ENCODE measurements around the gene ARVCF. TPM values are rescaled to one million over a fixed set of nuclear protein-coding genes. Genes with fewer than 3 reads are reported as not detected.

ARVCF gene
- total and polyA plus RNA-seq, 9 of the 15 experiments (the other 6 are each of a cell fraction or from before 2014, with no cell fraction given): 0.03 to 97.4 (median 15.6) TPM

- no peak for TF ChIP-seq CEBPG (CRISPR knock-in tag; IDR thresholded peaks at IDR 0.05)
- peak in 1 of 2 experiments; percentile 57; a peak in 1 of 4 replicates for TF ChIP-seq CEBPG (tag; conservative IDR thresholded peaks at IDR 0.05 in 1 of 2, IDR thresholded peaks at IDR 0.05 in 1 of 2)
- peak; percentile 82 to 88 for TF ChIP-seq MAZ (CRISPR knock-in tag; conservative IDR thresholded peaks at IDR 0.05 in 1 of 2, IDR thresholded peaks at IDR 0.05 in 1 of 2)
- TF ChIP-seq ZNF311 (CRISPR knock-in tag; IDR thresholded peaks at IDR 0.05): 0 out of 2 replicates have a peak, but pooled peaks have one; percentile 51
- 0 out of 2 replicates have a peak, but pooled peaks have one; percentile 54 for TF ChIP-seq ZNF561 (CRISPR knock-in tag; conservative IDR thresholded peaks at IDR 0.05)
- TF ChIP-seq YY1 (IDR thresholded peaks at IDR 0.05; ENCODE audit: borderline replicate concordance in 1 of 3, control insufficient read depth in 1 of 3, extremely low read depth in 1 of 3, insufficient read depth in 3 of 3, insufficient read length in 1 of 3, insufficient replicate concordance in 2 of 3, low read depth in 1 of 3, low read length in 2 of 3): peak in 2 of 3 experiments; percentile 97 to 99
- peak; percentile 42; the same call in 1 of the 2 replicates for TF ChIP-seq ARID3B (CRISPR knock-in tag; IDR thresholded peaks at IDR 0.05; ENCODE audit: borderline replicate concordance)
- peak; percentile 100 for TF ChIP-seq FIP1L1 (IDR thresholded peaks at IDR 0.05; ENCODE audit: low read depth, low read length, poor library complexity, severe bottlenecking)
- peak; percentile 85 for TF ChIP-seq HNRNPLL (IDR thresholded peaks at IDR 0.05; ENCODE audit: low read depth, low read length, poor library complexity, severe bottlenecking)
- no peak for TF ChIP-seq MBD1 (CRISPR knock-in tag; IDR thresholded peaks at IDR 0.05)
- TF ChIP-seq HEY1 (CRISPR knock-in tag; IDR thresholded peaks at IDR 0.05; ENCODE audit: borderline replicate concordance): no peak
- TF ChIP-seq ZNF121 (CRISPR knock-in tag; conservative IDR thresholded peaks at IDR 0.05): no peak
- TF ChIP-seq TEAD4 (IDR thresholded peaks at IDR 0.05; ENCODE audit: low read length): no peak
- no peak for TF ChIP-seq TEAD4 (CRISPR knock-in tag; IDR thresholded peaks at IDR 0.05; ENCODE audit: borderline replicate concordance)
- TF ChIP-seq ZNF184 (CRISPR knock-in tag; IDR thresholded peaks at IDR 0.05): no peak
- TF ChIP-seq ZNF175 (CRISPR knock-in tag; IDR thresholded peaks at IDR 0.05; ENCODE audit: low read depth): no peak
- TF ChIP-seq RBM39 (optimal IDR thresholded peaks at IDR 0.05; ENCODE audit: low read depth, low read length): peak; percentile 18
- TF ChIP-seq MAX (CRISPR knock-in tag; IDR thresholded peaks at IDR 0.05): no peak
- TF ChIP-seq BCL6 (CRISPR knock-in tag; IDR thresholded peaks at IDR 0.05): 0 out of 2 replicates have a peak, but pooled peaks have one; percentile 14
- peak; percentile 83 for TF ChIP-seq PRPF4 (IDR thresholded peaks at IDR 0.05; ENCODE audit: insufficient read depth, low read depth, low read length, poor library complexity, severe bottlenecking)
- no peak for TF ChIP-seq ZNF79 (CRISPR knock-in tag; IDR thresholded peaks at IDR 0.05; ENCODE audit: low read depth)
- TF ChIP-seq MLX (CRISPR knock-in tag; conservative IDR thresholded peaks at IDR 0.05): peak in 1 of 2 experiments; percentile 53; a peak in 2 of 4 replicates
These were observed 75.1 kb downstream of the ARVCF start, which contains the start of the genes COMT and TXNRD2 (continued) for GRCh38 chr22:19941365-19942082.

Data from K562 (cell line).